HEK293 (cell line): Measurements from ENCODE around the gene ANK2.

Experiments used
- CTCF ChIA-PET: fragments of 350-600 bp; formaldehyde crosslinking; extraction: SDS; loops from one replicate; lab custom pipeline; 2021; ENCODE audit warnings: antibody characterized with exemption; lab: Yijun Ruan, JAX
- POLR2A ChIA-PET: fragments of 300-600 bp; formaldehyde crosslinking; extraction: SDS; loops from one replicate; lab custom pipeline; 2020; ENCODE audit warnings: antibody characterized with exemption, inconsistent platforms; lab: Yijun Ruan, JAX
- H3K27ac ChIP-seq: fragments of 200-500 bp; sonication (Bioruptor generic); 2 replicates; pipeline ENCODE4 v1.5.1; 2014; ENCODE audit warnings: low read depth, low read length, control low read depth, inconsistent platforms; ENCODE audit errors: extremely low read depth
- H3K36me3 ChIP-seq, 2 experiments: fragments of 200-500 bp in 1 of 2; sonication (Bioruptor generic) in 1 of 2; 1 replicate in 1 of 2; 2 replicates in 1 of 2; pipeline ENCODE4 v1.5.1; 2014 to 2017; ENCODE audit warnings: inconsistent platforms in 2 of 2, low read length in 2 of 2; ENCODE audit not compliant: control insufficient read depth in 2 of 2, insufficient read depth in 1 of 2
- H3K4me1 ChIP-seq: fragments of 200-500 bp; sonication (Bioruptor generic); 2 replicates; pipeline ENCODE4 v1.5.1; 2014; ENCODE audit warnings: mild to moderate bottlenecking, low read length, inconsistent platforms; ENCODE audit not compliant: control insufficient read depth, insufficient read depth
- H3K4me3 ChIP-seq: 2 replicates; pipeline ENCODE4 v1.5.1; 2011; ENCODE audit warnings: low read depth, mild to moderate bottlenecking, control low read depth, low read length, moderate library complexity
- H3K9me3 ChIP-seq: fragments of 200-500 bp; sonication (Bioruptor generic); 2 replicates; pipeline ENCODE4 v1.5.1; 2014; ENCODE audit warnings: low read depth, low read length, inconsistent platforms; ENCODE audit not compliant: control insufficient read depth, insufficient read depth
- EGR2 ChIP-seq: fragments of 450-650 bp; formaldehyde crosslinking; IDR thresholded peaks from 2 replicates; pipeline ENCODE4 v1.5.1; 2016; ENCODE audit warnings: low read depth, missing biosample characterization, missing genetic modification characterization
- GFI1B ChIP-seq: fragments of 450-650 bp; formaldehyde crosslinking; IDR thresholded peaks from 2 replicates; pipeline ENCODE4 v1.5.1; 2016; ENCODE audit warnings: missing biosample characterization, missing genetic modification characterization
- GLIS1 ChIP-seq: fragments of 450-650 bp; formaldehyde crosslinking; IDR thresholded peaks from 2 replicates; pipeline ENCODE4 v1.5.1; 2016; ENCODE audit warnings: missing biosample characterization, missing genetic modification characterization
- REPIN1 ChIP-seq: fragments of 450-650 bp; formaldehyde crosslinking; IDR thresholded peaks from 2 replicates; pipeline ENCODE4 v1.5.1; 2017; ENCODE audit warnings: missing biosample characterization, missing genetic modification characterization, low read depth
- SCRT2 ChIP-seq: fragments of 450-650 bp; formaldehyde crosslinking; IDR thresholded peaks from 2 replicates; pipeline ENCODE4 v1.5.1; 2016; ENCODE audit warnings: missing biosample characterization, missing genetic modification characterization
- ZFHX2 ChIP-seq: fragments of 450-650 bp; formaldehyde crosslinking; conservative IDR thresholded peaks from 2 replicates; pipeline ENCODE4 v1.5.1; 2016; ENCODE audit warnings: missing biosample characterization, missing genetic modification characterization
- ZNF155 ChIP-seq: fragments of 450-650 bp; formaldehyde crosslinking; IDR thresholded peaks from 2 replicates; pipeline ENCODE4 v1.5.1; 2016; ENCODE audit warnings: missing biosample characterization, missing genetic modification characterization
- ZNF202 ChIP-seq: fragments of 450-650 bp; formaldehyde crosslinking; IDR thresholded peaks from 2 replicates; pipeline ENCODE4 v1.5.1; 2016; ENCODE audit warnings: missing biosample characterization, missing genetic modification characterization, borderline replicate concordance
- ZNF292 ChIP-seq: fragments of 450-650 bp; formaldehyde crosslinking; IDR thresholded peaks from 2 replicates; pipeline ENCODE4 v1.5.1; 2016; ENCODE audit warnings: low read depth, missing biosample characterization, missing genetic modification characterization, borderline replicate concordance
- ZNF350 ChIP-seq: fragments of 450-650 bp; formaldehyde crosslinking; IDR thresholded peaks from 2 replicates; pipeline ENCODE4 v1.5.0; 2017; ENCODE audit warnings: missing biosample characterization, mild to moderate bottlenecking, missing genetic modification characterization
- ZNF600 ChIP-seq: fragments of 450-650 bp; formaldehyde crosslinking; IDR thresholded peaks from 2 replicates; pipeline ENCODE4 v1.5.1; 2016; ENCODE audit warnings: missing biosample characterization, missing genetic modification characterization
- ZNF670 ChIP-seq: fragments of 450-650 bp; formaldehyde crosslinking; IDR thresholded peaks from 2 replicates; pipeline ENCODE4 v1.5.1; 2016; ENCODE audit warnings: missing biosample characterization, missing genetic modification characterization, low read depth
- TF ChIP-seq, protein P1 (sequence below): fragments of 450-650 bp; formaldehyde crosslinking; IDR thresholded peaks from 2 replicates; pipeline ENCODE4; 2016; ENCODE audit warnings: missing biosample characterization, missing genetic modification characterization
- TF ChIP-seq, protein P2 (sequence below): fragments of 450-650 bp; formaldehyde crosslinking; IDR thresholded peaks from 2 replicates; pipeline ENCODE4 v1.5.1; 2016; ENCODE audit warnings: missing biosample characterization, missing genetic modification characterization
- TF ChIP-seq, protein P3 (sequence below): fragments of 450-650 bp; formaldehyde crosslinking; IDR thresholded peaks from 2 replicates; pipeline ENCODE4 v1.5.1; 2016; ENCODE audit warnings: missing biosample characterization, missing genetic modification characterization, low read depth
- TF ChIP-seq, protein P4 (sequence below): fragments of 450-650 bp; formaldehyde crosslinking; IDR thresholded peaks from 2 replicates; pipeline ENCODE4 v1.5.1; 2016; ENCODE audit warnings: missing biosample characterization, missing genetic modification characterization

The ANK2 gene

DNA sequence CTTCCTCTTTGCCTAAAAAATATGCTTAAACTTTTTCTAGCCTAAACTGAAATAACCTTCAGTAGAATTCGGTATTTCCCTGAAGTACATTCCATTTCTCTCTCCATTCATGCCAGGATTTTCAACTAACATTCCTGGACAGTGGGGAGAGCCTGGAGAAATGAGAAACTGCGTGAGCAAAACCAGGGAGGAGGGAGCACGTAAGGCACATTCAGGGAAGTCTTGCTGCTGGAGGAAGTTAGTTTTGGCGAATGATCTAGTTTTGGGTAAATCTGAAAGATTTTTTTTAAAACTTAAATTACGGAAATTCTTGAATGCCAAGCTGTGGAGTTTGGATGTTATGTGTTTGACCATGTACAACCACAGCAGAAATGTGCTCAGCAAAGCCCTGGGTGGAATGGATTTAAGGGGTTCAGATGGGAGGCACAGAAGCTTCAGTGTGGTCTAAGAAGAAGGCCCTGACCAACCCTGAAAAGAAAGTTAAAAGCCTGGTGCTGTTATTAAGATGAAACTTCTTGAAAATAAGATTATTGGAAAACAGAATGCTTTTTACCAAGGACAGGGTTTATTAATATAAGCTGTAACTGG lies 347.8 kb downstream of the ANK2 start (continued):
- TF ChIP-seq, protein P1, sequence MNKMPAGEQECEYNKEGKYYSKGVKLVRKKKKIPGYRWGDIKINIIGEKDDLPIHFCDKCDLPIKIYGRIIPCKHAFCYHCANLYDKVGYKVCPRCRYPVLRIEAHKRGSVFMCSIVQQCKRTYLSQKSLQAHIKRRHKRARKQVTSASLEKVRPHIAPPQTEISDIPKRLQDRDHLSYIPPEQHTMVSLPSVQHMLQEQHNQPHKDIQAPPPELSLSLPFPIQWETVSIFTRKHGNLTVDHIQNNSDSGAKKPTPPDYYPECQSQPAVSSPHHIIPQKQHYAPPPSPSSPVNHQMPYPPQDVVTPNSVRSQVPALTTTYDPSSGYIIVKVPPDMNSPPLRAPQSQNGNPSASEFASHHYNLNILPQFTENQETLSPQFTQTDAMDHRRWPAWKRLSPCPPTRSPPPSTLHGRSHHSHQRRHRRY (tag by site-specific recombination), result no peak
- TF ChIP-seq GLIS1, result no peak
- TF ChIP-seq, protein P2, sequence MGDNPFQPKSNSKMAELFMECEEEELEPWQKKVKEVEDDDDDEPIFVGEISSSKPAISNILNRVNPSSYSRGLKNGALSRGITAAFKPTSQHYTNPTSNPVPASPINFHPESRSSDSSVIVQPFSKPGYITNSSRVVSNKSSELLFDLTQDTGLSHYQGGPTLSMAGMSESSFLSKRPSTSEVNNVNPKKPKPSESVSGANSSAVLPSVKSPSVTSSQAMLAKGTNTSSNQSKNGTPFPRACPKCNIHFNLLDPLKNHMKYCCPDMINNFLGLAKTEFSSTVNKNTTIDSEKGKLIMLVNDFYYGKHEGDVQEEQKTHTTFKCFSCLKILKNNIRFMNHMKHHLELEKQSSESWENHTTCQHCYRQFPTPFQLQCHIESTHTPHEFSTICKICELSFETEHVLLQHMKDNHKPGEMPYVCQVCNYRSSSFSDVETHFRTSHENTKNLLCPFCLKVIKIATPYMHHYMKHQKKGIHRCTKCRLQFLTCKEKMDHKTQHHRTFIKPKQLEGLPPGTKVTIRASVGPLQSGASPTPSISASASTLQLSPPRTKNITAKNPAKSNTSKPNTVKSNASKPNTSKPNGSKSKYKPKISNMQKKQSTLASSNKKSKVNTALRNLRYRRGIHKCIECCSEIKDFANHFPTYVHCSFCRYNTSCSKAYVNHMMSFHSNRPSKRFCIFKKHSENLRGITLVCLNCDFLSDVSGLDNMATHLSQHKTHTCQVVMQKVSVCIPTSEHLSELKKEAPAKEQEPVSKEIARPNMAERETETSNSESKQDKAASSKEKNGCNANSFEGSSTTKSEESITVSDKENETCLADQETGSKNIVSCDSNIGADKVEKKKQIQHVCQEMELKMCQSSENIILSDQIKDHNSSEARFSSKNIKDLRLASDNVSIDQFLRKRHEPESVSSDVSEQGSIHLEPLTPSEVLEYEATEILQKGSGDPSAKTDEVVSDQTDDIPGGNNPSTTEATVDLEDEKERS, result no peak
- no peak for TF ChIP-seq ZNF202 (tag by site-specific recombination)

DNA sequence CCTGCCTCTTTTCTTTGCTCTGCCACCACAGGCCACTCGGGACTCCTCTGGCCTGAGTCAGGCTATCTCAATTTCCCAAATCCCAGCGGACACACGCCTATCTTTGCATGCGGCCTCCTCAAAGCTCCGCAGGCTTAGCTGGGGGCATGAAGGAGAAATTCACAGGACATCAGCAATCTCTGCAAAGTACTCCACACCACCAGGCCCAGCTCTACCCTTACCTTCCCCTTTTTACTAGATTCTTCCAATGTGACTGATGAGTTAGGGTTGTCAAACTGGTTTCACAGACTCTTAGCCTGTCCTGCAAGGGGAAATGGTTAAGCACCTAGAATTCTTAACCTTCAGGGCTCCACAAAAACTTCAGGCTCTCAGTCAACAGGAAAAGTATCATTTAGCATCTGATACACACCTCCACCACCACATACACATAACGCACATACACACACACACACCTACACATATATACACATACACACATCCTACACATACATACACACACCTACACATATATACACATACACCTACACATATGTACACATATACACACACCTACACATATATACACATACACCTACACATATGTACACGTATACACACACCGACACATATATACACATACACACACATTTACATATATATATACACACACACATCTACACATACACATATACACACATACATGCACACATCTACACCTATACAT lies 349.1 kb downstream of the ANK2 start:
- no peaks in the 10 kb centered on the region for H3K36me3 ChIP-seq
- TF ChIP-seq ZNF155 (tag by site-specific recombination) (no peak), ZNF670 (tag by site-specific recombination) (no peak), ZNF292 (tag by site-specific recombination) (no peak), SCRT2 (tag by site-specific recombination) (no peak), GFI1B (tag by site-specific recombination) (no peak), ZNF600 (tag by site-specific recombination) (no peak), ZNF350 (tag by site-specific recombination) (no peak), REPIN1 (tag by site-specific recombination) (no peak), EGR2 (tag by site-specific recombination) (peak; percentile 98), ZFHX2 (tag by site-specific recombination) (peak; percentile 94)
- TF ChIP-seq, protein P3, sequence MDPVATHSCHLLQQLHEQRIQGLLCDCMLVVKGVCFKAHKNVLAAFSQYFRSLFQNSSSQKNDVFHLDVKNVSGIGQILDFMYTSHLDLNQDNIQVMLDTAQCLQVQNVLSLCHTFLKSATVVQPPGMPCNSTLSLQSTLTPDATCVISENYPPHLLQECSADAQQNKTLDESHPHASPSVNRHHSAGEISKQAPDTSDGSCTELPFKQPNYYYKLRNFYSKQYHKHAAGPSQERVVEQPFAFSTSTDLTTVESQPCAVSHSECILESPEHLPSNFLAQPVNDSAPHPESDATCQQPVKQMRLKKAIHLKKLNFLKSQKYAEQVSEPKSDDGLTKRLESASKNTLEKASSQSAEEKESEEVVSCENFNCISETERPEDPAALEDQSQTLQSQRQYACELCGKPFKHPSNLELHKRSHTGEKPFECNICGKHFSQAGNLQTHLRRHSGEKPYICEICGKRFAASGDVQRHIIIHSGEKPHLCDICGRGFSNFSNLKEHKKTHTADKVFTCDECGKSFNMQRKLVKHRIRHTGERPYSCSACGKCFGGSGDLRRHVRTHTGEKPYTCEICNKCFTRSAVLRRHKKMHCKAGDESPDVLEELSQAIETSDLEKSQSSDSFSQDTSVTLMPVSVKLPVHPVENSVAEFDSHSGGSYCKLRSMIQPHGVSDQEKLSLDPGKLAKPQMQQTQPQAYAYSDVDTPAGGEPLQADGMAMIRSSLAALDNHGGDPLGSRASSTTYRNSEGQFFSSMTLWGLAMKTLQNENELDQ, result no peak
- TF ChIP-seq, protein P4, sequence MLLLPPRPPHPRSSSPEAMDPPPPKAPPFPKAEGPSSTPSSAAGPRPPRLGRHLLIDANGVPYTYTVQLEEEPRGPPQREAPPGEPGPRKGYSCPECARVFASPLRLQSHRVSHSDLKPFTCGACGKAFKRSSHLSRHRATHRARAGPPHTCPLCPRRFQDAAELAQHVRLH (tag by site-specific recombination), result no peak
- no peaks in the 10 kb centered on the region for H3K4me1 ChIP-seq
- H3K27ac ChIP-seq, result no peak overlapping the region
- H3K9me3 ChIP-seq, result no peaks in the 10 kb centered on the region
- CTCF ChIA-PET, result interaction anchor here (0.6 kb wide), 2 partner anchors 290 to 502 kb away, joined by 3 read pairs; no protein-coding TSS in a partner anchor
- POLR2A ChIA-PET, result no interaction called here
- no peak overlapping the region for H3K4me3 ChIP-seq
